GM12875 (cell line): ENCODE results near the gene MOCOS.
"Not testable (repeated sequence)": the region's sequence is repeated elsewhere in the genome, so short reads cannot be mapped to it uniquely, and the experiment has no call there.

Experiments used
- H3K4me3 ChIP-seq: one replicate; pipeline ENCODE4 v1.5.1; 2011; ENCODE audit warnings: low read depth, low read length, control low read depth
- CTCF ChIP-seq: IDR thresholded peaks from 2 replicates; pipeline ENCODE4 v1.5.1; 2011; ENCODE audit warnings: low read depth, mild to moderate bottlenecking, control low read depth, inconsistent platforms, low read length, moderate library complexity, borderline replicate concordance; ENCODE audit not compliant: insufficient read depth

MOCOS gene

GRCh38 chr18:36160959-36161371 lies 26.3 kb upstream of the MOCOS start:
- no peak for TF ChIP-seq CTCF
- no peak overlapping the region for H3K4me3 ChIP-seq

GRCh38 chr18:36162981-36163380 lies 24.3 kb upstream of the MOCOS start:
- no peak for TF ChIP-seq CTCF
- no peak overlapping the region for H3K4me3 ChIP-seq

- H3K4me3 ChIP-seq: no peak overlapping the region
- TF ChIP-seq CTCF: no peak
Measured at GRCh38 chr18:36167692-36168218, 19.5 kb upstream of the MOCOS start.

GRCh38 chr18:36168296-36168695 lies 19.0 kb upstream of the MOCOS start:
- not testable (repeated sequence) for H3K4me3 ChIP-seq

- TF ChIP-seq CTCF: no peak
- no peak overlapping the region for H3K4me3 ChIP-seq
Measured at GRCh38 chr18:36169938-36170337, 17.4 kb upstream of the MOCOS start.

- no peak overlapping the region for H3K4me3 ChIP-seq
- no peak for TF ChIP-seq CTCF
Measured at GRCh38 chr18:36175481-36175880, 11.8 kb upstream of the MOCOS start.

GRCh38 chr18:36176177-36176584 lies 11.1 kb upstream of the MOCOS start:
- H3K4me3 ChIP-seq: no peak overlapping the region
- TF ChIP-seq CTCF: no peak

- no peak for TF ChIP-seq CTCF
- H3K4me3 ChIP-seq: no peak overlapping the region
Measured at GRCh38 chr18:36176711-36177110, 10.6 kb upstream of the MOCOS start.
